HT1080 (cell line): ENCODE results near the gene TBC1D1. TPM values are rescaled to one million over a fixed set of nuclear protein-coding genes. Genes with fewer than 3 reads are reported as not detected.

ENCODE experiments used
- DNase-seq: peaks from one replicate; pipeline ENCODE4 v3.0.0-alpha.2; 2015; ENCODE audit warnings: low read depth
- total RNA-seq: library from RNA; depleted of rRNA; stranded (reverse); fragments of >200 nt; shearing (Covaris generic); gene quantifications from 2 replicates; pipeline ENCODE4 v1.2.3, GENCODE V29; 2014; rRNA removed

Gene TBC1D1
- total RNA-seq, 1 experiment from 2014 or later, result 129 TPM

GRCh38 chr4:38188631-38189101 lies 297.8 kb downstream of the TBC1D1 start:
- peak; percentile 12 for DNase-seq

Other genes starting within 250 kb of the TBC1D1 start
- gene RELL1, start 204.7 kb upstream of the TBC1D1 start, total RNA-seq, result 36.5 and 50.6 TPM in 2 replicates
- gene PGM2, start 64.4 kb upstream of the TBC1D1 start, total RNA-seq, result 104 and 112 TPM in 2 replicates
- not detected in 2 replicates for gene PTTG2, start 69.3 kb downstream of the TBC1D1 start, total RNA-seq